ENCODE measurements around the gene TRPM3.

GRCh38 chr9:70542311-70542931 is 579.0 kb downstream of the TRPM3 start:
- TF ChIP-seq CTCF (IDR thresholded peaks at IDR 0.05): no peak
- TF ChIP-seq POLR2A (IDR thresholded peaks at IDR 0.05): no peak

All from vagina (tissue), 2 donors.